MM.1S (cell line): ENCODE measurements around the gene CTBP1.

Experiments used
- DNase-seq: peaks from one replicate; pipeline ENCODE4 v3.0.0-alpha.2; 2015
- H2AFZ ChIP-seq: fragments of 300-600 bp; sonication (generic); 2 replicates; pipeline ENCODE4 v1.6.0; 2016; ENCODE audit warnings: antibody characterized with exemption, low read length
- H3F3A ChIP-seq: fragments of 300-600 bp; sonication (generic); 2 replicates; pipeline ENCODE4 v1.6.1; 2016; ENCODE audit warnings: mild to moderate bottlenecking, antibody characterized with exemption, low read length, moderate library complexity, mixed read lengths; ENCODE audit not compliant: insufficient read depth
- H3K27ac ChIP-seq: fragments of 300-600 bp; sonication (generic); 2 replicates; pipeline ENCODE4 v1.5.1; 2016; ENCODE audit warnings: mild to moderate bottlenecking, low read length
- H3K27me3 ChIP-seq: fragments of 300-600 bp; sonication (generic); replicated peaks from 2 replicates; pipeline ENCODE4 v1.6.0; 2016; ENCODE audit warnings: low read length; ENCODE audit not compliant: insufficient read depth
- H3K36me3 ChIP-seq: fragments of 300-600 bp; sonication (generic); replicated peaks from 2 replicates; pipeline ENCODE4 v1.6.1; 2016; ENCODE audit warnings: mild to moderate bottlenecking, low read length, mixed read lengths; ENCODE audit not compliant: insufficient read depth
- H3K4me1 ChIP-seq: fragments of 300-600 bp; sonication (generic); 2 replicates; pipeline ENCODE4 v1.6.1; 2016; ENCODE audit warnings: low read length, mixed read lengths
- H3K4me2 ChIP-seq: fragments of 300-600 bp; sonication (generic); 2 replicates; pipeline ENCODE4 v1.6.0; 2016; ENCODE audit warnings: low read depth, low read length
- H3K4me3 ChIP-seq: fragments of 300-600 bp; sonication (generic); 2 replicates; pipeline ENCODE4 v1.5.1; 2016; ENCODE audit warnings: low read length, mixed read lengths
- H3K79me2 ChIP-seq: fragments of 300-600 bp; sonication (generic); 2 replicates; pipeline ENCODE4 v1.6.1; 2016; ENCODE audit warnings: mixed run types, low read length, mixed read lengths
- H3K9ac ChIP-seq: fragments of 300-600 bp; sonication (generic); 2 replicates; pipeline ENCODE4 v1.6.1; 2016; ENCODE audit warnings: low read length, mixed read lengths
- H3K9me2 ChIP-seq: fragments of 300-600 bp; sonication (generic); replicated peaks from 2 replicates; pipeline ENCODE4 v1.6.1; 2016; ENCODE audit warnings: mild to moderate bottlenecking, low read length, mixed read lengths; ENCODE audit not compliant: insufficient read depth
- H3K9me3 ChIP-seq: fragments of 300-600 bp; sonication (generic); replicated peaks from 2 replicates; pipeline ENCODE4 v1.6.1; 2016; ENCODE audit warnings: mild to moderate bottlenecking, low read length, mixed read lengths; ENCODE audit not compliant: insufficient read depth
- H4K20me1 ChIP-seq: fragments of 300-600 bp; sonication (generic); 2 replicates; pipeline ENCODE4 v1.6.1; 2016; ENCODE audit warnings: mild to moderate bottlenecking, low read length, moderate library complexity, mixed read lengths; ENCODE audit not compliant: insufficient read depth
- EZH2 ChIP-seq: fragments of 300-600 bp; sonication (generic); optimal IDR thresholded peaks from 2 replicates; pipeline ENCODE3; 2017; ENCODE audit warnings: low read depth, mild to moderate bottlenecking, antibody characterized with exemption, low read length, mixed read lengths
- EZH2phosphoT487 ChIP-seq: fragments of 300-600 bp; sonication (generic); IDR thresholded peaks from 2 replicates; pipeline ENCODE4 v1.6.1; 2018; ENCODE audit warnings: antibody characterized with exemption, low read length
- TF ChIP-seq, protein P1 (sequence below): fragments of 300-600 bp; sonication (generic); IDR thresholded peaks from 2 replicates; pipeline ENCODE4 v1.5.1; 2016; ENCODE audit warnings: antibody characterized with exemption, low read length, mixed read lengths

CTBP1 gene

DNA sequence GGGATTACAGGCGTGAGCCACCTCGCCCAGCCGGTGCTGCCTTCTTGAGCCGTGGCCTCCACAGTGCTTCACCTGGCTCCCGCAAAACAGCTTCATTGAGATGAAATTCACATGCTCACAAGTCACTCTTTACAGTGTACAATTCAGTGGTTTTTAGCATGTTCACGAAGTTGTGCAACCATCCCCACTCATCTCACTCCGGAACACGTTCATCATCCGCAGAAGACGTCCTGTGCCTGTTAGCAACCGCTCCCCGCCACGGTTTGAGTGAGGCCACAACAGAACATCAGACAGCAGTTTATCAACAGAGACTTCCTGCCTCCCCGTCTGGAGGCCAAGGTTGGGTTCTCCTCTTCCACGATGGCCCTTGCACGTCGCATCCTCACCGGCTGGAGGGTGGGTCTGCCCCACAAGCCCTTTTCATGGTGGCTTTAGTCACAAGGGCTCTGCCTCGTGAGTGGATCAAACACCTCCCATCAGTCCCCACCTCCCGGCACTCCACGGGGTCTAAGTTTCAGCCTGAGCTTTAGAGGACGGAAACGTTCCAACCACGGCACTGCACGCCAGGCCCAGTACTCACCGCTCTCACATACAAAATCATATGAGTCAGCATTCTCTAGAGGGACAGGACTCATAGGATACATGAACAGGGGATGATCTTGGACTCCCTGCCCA lies 46.9 kb downstream of the CTBP1 start:
- Histone ChIP-seq H3K4me2 (peak overlapping the region; percentile 75), H3K9ac (no peak overlapping the region; the same call in 1 of the 2 replicates), H4K20me1 (no peaks in the 10 kb centered on the region), H3K4me1 (peaks cover 13% of the 10 kb centered on the region), H3K36me3 (no peaks in the 10 kb centered on the region), H3K9me3 (no peaks in the 10 kb centered on the region), H3K27ac (peak overlapping the region; percentile 88), H3K9me2 (no peaks in the 10 kb centered on the region), H3K27me3 (no peaks in the 10 kb centered on the region), H2AFZ (no peak overlapping the region), H3K4me3 (no peak overlapping the region), H3F3A (peaks cover 9% of the 10 kb centered on the region; the same call in 1 of the 2 replicates), H3K79me2 (peaks cover 17% of the 10 kb centered on the region)
- DNase-seq, result no peak
- no peak for TF ChIP-seq EZH2phosphoT487
- TF ChIP-seq, protein P1, sequence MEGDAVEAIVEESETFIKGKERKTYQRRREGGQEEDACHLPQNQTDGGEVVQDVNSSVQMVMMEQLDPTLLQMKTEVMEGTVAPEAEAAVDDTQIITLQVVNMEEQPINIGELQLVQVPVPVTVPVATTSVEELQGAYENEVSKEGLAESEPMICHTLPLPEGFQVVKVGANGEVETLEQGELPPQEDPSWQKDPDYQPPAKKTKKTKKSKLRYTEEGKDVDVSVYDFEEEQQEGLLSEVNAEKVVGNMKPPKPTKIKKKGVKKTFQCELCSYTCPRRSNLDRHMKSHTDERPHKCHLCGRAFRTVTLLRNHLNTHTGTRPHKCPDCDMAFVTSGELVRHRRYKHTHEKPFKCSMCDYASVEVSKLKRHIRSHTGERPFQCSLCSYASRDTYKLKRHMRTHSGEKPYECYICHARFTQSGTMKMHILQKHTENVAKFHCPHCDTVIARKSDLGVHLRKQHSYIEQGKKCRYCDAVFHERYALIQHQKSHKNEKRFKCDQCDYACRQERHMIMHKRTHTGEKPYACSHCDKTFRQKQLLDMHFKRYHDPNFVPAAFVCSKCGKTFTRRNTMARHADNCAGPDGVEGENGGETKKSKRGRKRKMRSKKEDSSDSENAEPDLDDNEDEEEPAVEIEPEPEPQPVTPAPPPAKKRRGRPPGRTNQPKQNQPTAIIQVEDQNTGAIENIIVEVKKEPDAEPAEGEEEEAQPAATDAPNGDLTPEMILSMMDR, result no peak
- no peak for TF ChIP-seq EZH2

DNA sequence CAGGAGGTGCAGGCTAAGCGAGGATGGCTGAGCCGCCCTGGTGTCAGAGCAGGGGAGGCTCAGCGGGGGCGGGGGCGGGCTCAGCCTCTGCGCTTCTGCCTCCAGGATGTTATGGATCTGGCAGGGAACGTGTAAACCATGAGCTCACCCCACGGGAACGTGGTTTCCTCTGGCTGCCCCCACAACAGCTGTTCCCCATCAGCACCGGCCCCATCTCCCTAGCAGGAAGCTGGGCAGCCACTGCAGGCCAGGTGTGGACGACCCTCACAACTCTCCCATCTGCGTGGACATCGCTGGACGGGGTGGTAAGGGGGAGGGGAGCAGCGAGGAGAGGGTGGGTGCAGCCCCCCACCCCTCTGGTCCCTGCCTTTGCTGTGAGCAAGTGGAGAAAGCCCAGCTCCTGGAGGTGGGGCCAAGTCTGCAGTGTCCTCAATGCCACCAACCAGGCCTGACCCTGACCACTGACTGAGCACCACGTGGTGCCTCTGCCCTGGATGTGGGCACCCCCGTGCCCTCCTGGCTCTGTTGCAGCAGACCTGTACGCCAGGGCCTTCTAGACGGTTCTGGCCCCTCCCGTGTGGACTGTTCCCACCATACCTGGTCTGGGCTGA lies 48.4 kb downstream of the CTBP1 start:
- peaks cover 9% of the 10 kb centered on the region; the same call in 1 of the 2 replicates for H3F3A ChIP-seq
- H3K9me2 ChIP-seq, result no peaks in the 10 kb centered on the region
- H3K4me3 ChIP-seq, result peak overlapping the region; percentile 68
- no peak for DNase-seq
- H2AFZ ChIP-seq, result peak overlapping the region; percentile 87
- peaks cover 13% of the 10 kb centered on the region for H3K4me1 ChIP-seq
- H4K20me1 ChIP-seq, result no peaks in the 10 kb centered on the region
- TF ChIP-seq EZH2phosphoT487 (no peak), EZH2 (no peak)
- TF ChIP-seq, protein P1, result no peak
- H3K4me2 ChIP-seq, result peak overlapping the region; percentile 75
- H3K79me2 ChIP-seq, result peaks cover 17% of the 10 kb centered on the region
- H3K27me3 ChIP-seq, result no peaks in the 10 kb centered on the region
- no peaks in the 10 kb centered on the region for H3K9me3 ChIP-seq
- peak overlapping the region; percentile 73 for H3K9ac ChIP-seq
- H3K36me3 ChIP-seq, result no peaks in the 10 kb centered on the region
- peak overlapping the region; percentile 88 for H3K27ac ChIP-seq

DNA sequence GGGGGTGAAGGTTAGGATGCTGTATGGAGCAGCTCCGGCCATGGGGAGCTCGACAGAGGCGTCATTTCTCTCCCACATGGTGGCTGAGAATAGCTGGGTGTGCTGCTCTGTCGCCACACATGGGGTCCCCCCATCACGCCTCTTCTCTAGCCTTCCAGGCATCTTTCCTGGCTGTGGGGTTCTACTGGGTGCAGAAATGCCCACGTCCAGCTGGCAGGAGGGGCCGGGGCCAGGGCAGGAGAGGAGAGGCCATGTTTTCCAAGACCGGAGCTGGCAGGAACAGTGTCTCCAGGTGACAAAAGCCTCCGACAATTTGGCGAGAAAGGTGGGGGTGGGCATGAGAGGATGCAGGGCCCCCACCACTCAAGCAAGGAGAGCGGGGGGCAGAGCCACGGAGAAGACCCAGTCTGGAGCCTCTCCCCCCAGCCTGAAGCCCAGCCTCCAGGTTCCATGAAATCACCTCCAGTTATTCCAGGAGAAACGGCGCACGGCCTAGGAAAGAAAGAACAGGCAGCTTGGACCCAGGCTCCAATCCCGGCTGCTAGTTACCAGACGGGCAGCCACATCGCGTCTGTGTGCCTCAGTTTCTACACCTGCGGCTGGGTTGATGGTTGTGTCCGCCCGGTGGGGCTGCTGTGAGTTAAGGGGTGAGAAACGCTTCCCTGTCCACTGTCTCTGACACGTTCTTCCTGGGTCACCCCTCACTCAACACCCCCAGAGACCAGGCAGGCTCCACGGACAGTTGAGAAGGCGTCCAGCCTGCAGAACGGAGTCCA lies 49.2 kb downstream of the CTBP1 start:
- Histone ChIP-seq H3K4me3 (no peak overlapping the region), H3K4me1 (peaks cover 13% of the 10 kb centered on the region), H3K9me3 (no peaks in the 10 kb centered on the region), H4K20me1 (no peaks in the 10 kb centered on the region), H3K79me2 (peaks cover 17% of the 10 kb centered on the region), H3F3A (peaks cover 9% of the 10 kb centered on the region; the same call in 1 of the 2 replicates), H3K9me2 (no peaks in the 10 kb centered on the region), H2AFZ (no peak overlapping the region), H3K27ac (no peak overlapping the region), H3K27me3 (no peaks in the 10 kb centered on the region), H3K36me3 (no peaks in the 10 kb centered on the region), H3K9ac (no peak overlapping the region), H3K4me2 (no peak overlapping the region)
- TF ChIP-seq EZH2phosphoT487 (no peak), EZH2 (no peak)
- DNase-seq, result no peak
